Measurements from ENCODE around the gene VPS35L.

Gene VPS35L

GRCh38 chr16:19710191-19710908 lies 154.8 kb downstream of the VPS35L start:
- no peak for DNase-seq (ENCODE audit: low spot score)
- in situ Hi-C loops (cut with MboI; ENCODE audit: low pct_unique_long_range_greater_than_20kb, low sequenced_read_pairs, unreplicated experiment): no loop called here
- TF ChIP-seq CTCF (IDR thresholded peaks at IDR 0.05; ENCODE audit: extremely low read depth, insufficient read depth, missing control alignments): no peak

DNA sequence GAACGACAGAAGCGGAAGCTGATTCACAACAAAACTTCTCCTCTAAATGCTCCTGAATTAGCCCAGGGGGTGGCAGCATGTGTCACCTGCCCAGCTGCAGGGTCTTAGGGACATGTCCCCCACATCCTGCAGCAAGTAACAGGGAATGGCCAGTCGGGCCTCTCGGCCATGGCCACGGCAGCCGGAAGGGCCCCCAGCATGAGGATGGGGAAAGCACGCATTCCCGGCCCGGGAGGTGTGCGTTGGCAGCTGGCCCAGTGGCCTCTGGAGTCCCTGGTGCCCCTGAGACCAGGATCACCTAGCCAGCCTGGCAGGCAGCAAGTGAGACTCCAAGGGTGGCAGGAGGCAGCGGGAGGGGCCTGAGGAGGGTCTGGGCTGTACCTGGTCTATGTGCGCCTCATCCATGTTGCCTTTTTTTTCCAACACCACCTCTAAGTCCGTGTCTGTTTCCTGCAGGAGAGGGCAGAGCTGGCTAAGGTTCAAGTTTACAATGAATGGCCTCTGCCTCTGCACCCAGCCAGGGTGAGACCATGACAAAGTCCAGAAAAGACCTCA lies 155.6 kb downstream of the VPS35L start:
- in situ Hi-C loops (cut with MboI; ENCODE audit: low pct_unique_long_range_greater_than_20kb, low sequenced_read_pairs, unreplicated experiment): no loop called here
- TF ChIP-seq CTCF (IDR thresholded peaks at IDR 0.05; ENCODE audit: extremely low read depth, insufficient read depth, missing control alignments): no peak
- DNase-seq (ENCODE audit: low spot score): no peak

DNA sequence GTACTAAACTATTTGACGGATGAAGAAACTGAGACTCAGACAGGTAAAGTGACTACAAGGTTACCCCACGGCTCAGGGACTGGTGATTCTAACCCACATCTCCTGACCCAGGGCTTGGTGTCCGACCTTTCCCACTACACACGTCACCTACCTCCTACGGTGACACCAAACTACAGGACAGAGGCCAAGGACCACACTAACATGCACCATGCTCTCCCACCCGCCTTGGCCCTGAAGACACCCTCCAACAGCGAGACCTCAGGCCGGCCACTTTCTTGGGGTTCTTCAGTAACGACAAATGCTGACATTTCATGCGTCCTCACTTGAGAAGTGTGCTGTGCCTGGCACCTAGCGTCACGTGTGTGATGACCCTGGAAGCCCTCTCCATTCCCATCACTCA lies 156.1 kb downstream of the VPS35L start:
- in situ Hi-C loops (cut with MboI; ENCODE audit: low pct_unique_long_range_greater_than_20kb, low sequenced_read_pairs, unreplicated experiment): no loop called here

GRCh38 chr16:19712418-19713058 lies 157.0 kb downstream of the VPS35L start:
- TF ChIP-seq CTCF (IDR thresholded peaks at IDR 0.05; ENCODE audit: extremely low read depth, insufficient read depth, missing control alignments): no peak
- no peak for DNase-seq (ENCODE audit: low spot score)
- in situ Hi-C loops (cut with MboI; ENCODE audit: low pct_unique_long_range_greater_than_20kb, low sequenced_read_pairs, unreplicated experiment): no loop called here

More for the DNA sequence above, 156.1 kb downstream of the VPS35L start:
- TF ChIP-seq CTCF (IDR thresholded peaks at IDR 0.05; ENCODE audit: extremely low read depth, insufficient read depth, missing control alignments): no peak
- no peak for DNase-seq (ENCODE audit: low spot score)

DNA sequence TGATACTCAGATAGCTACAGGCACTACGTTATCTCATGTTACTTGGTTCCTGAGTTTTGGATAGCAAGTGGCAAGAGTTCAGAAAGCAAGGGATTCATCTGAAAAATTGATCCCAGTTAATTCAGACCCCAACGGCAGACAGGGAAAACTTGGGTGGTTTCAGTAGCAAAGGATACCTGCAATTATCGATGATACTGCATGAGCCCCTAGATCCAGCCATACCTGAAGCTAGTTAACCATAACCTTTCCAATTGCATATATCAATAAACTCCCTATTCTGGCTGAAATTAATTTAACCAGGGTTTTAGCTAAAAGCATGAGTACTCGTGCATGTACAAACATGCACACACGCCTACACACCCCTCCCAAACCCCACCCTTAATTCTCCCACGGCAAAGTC lies 158.2 kb downstream of the VPS35L start:
- TF ChIP-seq CTCF (IDR thresholded peaks at IDR 0.05; ENCODE audit: extremely low read depth, insufficient read depth, missing control alignments): no peak
- DNase-seq (ENCODE audit: low spot score): no peak
- in situ Hi-C loops (cut with MboI; ENCODE audit: low pct_unique_long_range_greater_than_20kb, low sequenced_read_pairs, unreplicated experiment): no loop called here

DNA sequence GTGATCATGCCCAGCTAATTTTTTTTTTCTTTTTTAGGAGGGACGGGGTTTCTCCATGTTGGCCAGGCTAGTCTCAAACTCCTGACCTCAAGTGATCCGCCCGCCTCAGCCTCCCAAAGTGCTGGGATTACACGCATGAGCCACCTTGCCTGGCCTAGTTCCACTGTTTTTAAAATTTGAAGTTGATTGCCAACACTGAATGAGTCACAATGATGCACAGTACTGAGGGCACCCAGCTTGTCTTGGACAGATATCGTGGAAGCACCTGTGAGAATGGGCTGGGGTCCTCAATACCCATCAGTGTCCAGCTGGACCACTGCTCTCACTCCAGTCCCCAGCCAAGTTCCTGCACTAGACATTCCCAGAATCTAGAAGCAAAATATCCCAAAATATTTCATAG lies 160.1 kb downstream of the VPS35L start:
- in situ Hi-C loops (cut with MboI; ENCODE audit: low pct_unique_long_range_greater_than_20kb, low sequenced_read_pairs, unreplicated experiment): no loop called here
- TF ChIP-seq CTCF (IDR thresholded peaks at IDR 0.05; ENCODE audit: extremely low read depth, insufficient read depth, missing control alignments): no peak
- no peak for DNase-seq (ENCODE audit: low spot score)
